K562 (cell line): ENCODE measurements around the gene VKORC1. TPM values are rescaled to one million over a fixed set of nuclear protein-coding genes. Genes with fewer than 3 reads are reported as not detected.

Experiments
- ARID3A ChIP-seq: IDR thresholded peaks from 2 replicates; pipeline ENCODE4 v1.6.1; 2012; ENCODE audit warnings: low read depth, low read length, improper control_type of control experiment, borderline replicate concordance
- CEBPB ChIP-seq: fragments of 450-650 bp; IDR thresholded peaks from 2 replicates; pipeline ENCODE4 v1.6.1; 2016; ENCODE audit warnings: missing genetic modification characterization, missing compliant biosample characterization
- CREB1 ChIP-seq, 2 experiments: sonication (generic) in 1 of 2; formaldehyde crosslinking in 1 of 2; IDR thresholded peaks; 2 replicates each; pipeline versions ENCODE4 v1.6.1 to v1.8.0; 2012 to 2022; ENCODE audit warnings: inconsistent platforms in 1 of 2, mild to moderate bottlenecking in 1 of 2, missing genetic modification reagents in 1 of 2, moderate library complexity in 1 of 2
- DDX20 ChIP-seq: fragments of 450-650 bp; IDR thresholded peaks from 2 replicates; pipeline ENCODE4 v1.6.1; 2016; ENCODE audit warnings: missing genetic modification characterization, low read depth, mild to moderate bottlenecking, missing compliant biosample characterization, moderate library complexity
- E2F6 ChIP-seq, 2 experiments: IDR thresholded peaks; 2 replicates each; pipeline ENCODE4 v1.6.1; 2011; ENCODE audit warnings: borderline replicate concordance in 1 of 2, control low read depth in 1 of 2, low read depth in 1 of 2, low read length in 1 of 2, mild to moderate bottlenecking in 1 of 2, mixed read lengths in 1 of 2, moderate library complexity in 1 of 2; ENCODE audit not compliant: insufficient read depth in 1 of 2, insufficient read length in 1 of 2, poor library complexity in 1 of 2, severe bottlenecking in 1 of 2; ENCODE audit errors: extremely low read depth in 1 of 2
- E2F8 ChIP-seq: fragments of 450-650 bp; IDR thresholded peaks from 2 replicates; pipeline ENCODE4 v1.7.1; 2018; ENCODE audit warnings: mild to moderate bottlenecking, low read depth; ENCODE audit not compliant: partially characterized antibody
- HMG20B ChIP-seq: fragments of 250-450 bp; sonication (Bioruptor Pico); IDR thresholded peaks from 2 replicates; pipeline ENCODE4 v1.5.0; 2021; ENCODE audit warnings: mild to moderate bottlenecking
- MBD2 ChIP-seq: sonication (generic); IDR thresholded peaks from 2 replicates; pipeline ENCODE4 v1.6.1; 2016; ENCODE audit warnings: low read depth, borderline replicate concordance
- PHTF2 ChIP-seq: fragments of 250-450 bp; sonication (Bioruptor Pico); IDR thresholded peaks from 2 replicates; pipeline ENCODE4 v1.5.0; 2021; ENCODE audit warnings: mild to moderate bottlenecking
- RBM17 ChIP-seq: fragments of 200-400 bp; formaldehyde crosslinking; IDR thresholded peaks from 2 replicates; pipeline ENCODE4 v1.6.1; 2017; ENCODE audit warnings: low read depth, mild to moderate bottlenecking, low read length, borderline replicate concordance
- SETDB1 ChIP-seq: IDR thresholded peaks from one replicate; pipeline ENCODE4 v1.6.1; 2012; ENCODE audit warnings: low read length, control low read depth, inconsistent platforms
- SNIP1 ChIP-seq: fragments of 450-650 bp; IDR thresholded peaks from 2 replicates; pipeline ENCODE4 v1.7.1; 2017; ENCODE audit warnings: low read depth, mild to moderate bottlenecking
- STAT6 ChIP-seq: sonication (generic); formaldehyde crosslinking; IDR thresholded peaks from 2 replicates; pipeline ENCODE4 v1.8.1; 2023; ENCODE audit warnings: mild to moderate bottlenecking, missing genetic modification reagents
- ZBED1 ChIP-seq: IDR thresholded peaks from 2 replicates; pipeline ENCODE4 v1.6.1; 2014
- ZNF431 ChIP-seq: sonication (generic); formaldehyde crosslinking; IDR thresholded peaks from 2 replicates; pipeline ENCODE4 v1.8.0; 2022; ENCODE audit warnings: mild to moderate bottlenecking, missing genetic modification reagents
- ZNF668 ChIP-seq: fragments of 250-450 bp; sonication (Bioruptor Pico); IDR thresholded peaks from 2 replicates; pipeline ENCODE4 v1.8.0; 2022; ENCODE audit warnings: mild to moderate bottlenecking, inconsistent platforms
- ZNF764 ChIP-seq: fragments of 250-450 bp; sonication (Bioruptor Pico); IDR thresholded peaks from 2 replicates; pipeline ENCODE4 v1.4.0; 2020; ENCODE audit warnings: low read depth, mild to moderate bottlenecking, moderate library complexity
- ZNF766 ChIP-seq: fragments of 200-800 bp; sonication (Bioruptor generic); conservative IDR thresholded peaks from 2 replicates; pipeline ENCODE4 v1.6.1; 2016; ENCODE audit warnings: missing genetic modification characterization, missing compliant biosample characterization
- polyA plus RNA-seq, 8 experiments: library from polyadenylated mRNA; depleted of rRNA in 4 of 8; stranded (reverse) in 5 of 8; unstranded in 3 of 8; fragments of >200 nt; fragmentation: Nextera tagmentation in 2 of 8; fragmentation: Illumina TruSeq in 1 of 8; extraction: Ambion mirVana in 2 of 8; extraction: Trizol in 1 of 8; gene quantifications; 2 replicates each; pipeline versions ENCODE4 v1.2.1 to v1.2.3, GENCODE V29; 2011 to 2014; ENCODE audit warnings: inconsistent platforms in 1 of 8, missing spikeins in 1 of 8
- total RNA-seq, 7 experiments: library from RNA; depleted of rRNA in 6 of 7; stranded (reverse); fragments of >200 nt in 6 of 7; fragmentation: Illumina TruSeq in 2 of 7; extraction: Trizol in 2 of 7; gene quantifications; 2 replicates each; pipeline versions ENCODE4 v1.2.1 to v1.2.3, GENCODE V29; 2011 to 2021; ENCODE audit warnings: low replicate concordance in 1 of 7

Gene VKORC1
- total and polyA plus RNA-seq, 9 of the 15 experiments (the other 6 are each of a cell fraction or from before 2014, with no cell fraction given): 30.0 to 119 (median 62.1) TPM

GRCh38 chr16:31142109-31143010 lies 47.8 kb upstream of the VKORC1 start (continued):
- TF ChIP-seq STAT6 (CRISPR knock-in tag): no peak
- no peak for TF ChIP-seq DDX20
- TF ChIP-seq CEBPB (tag): no peak
- no peak for TF ChIP-seq ZNF764 (CRISPR knock-in tag)
- TF ChIP-seq E2F6 (IDR thresholded peaks at IDR 0.05; ENCODE audit: borderline replicate concordance in 1 of 2, extremely low read depth in 1 of 2, insufficient read depth in 1 of 2, insufficient read length in 1 of 2, low read depth in 1 of 2, low read length in 1 of 2, poor library complexity in 1 of 2, severe bottlenecking in 1 of 2): peak in 1 of 2 experiments; percentile 87
- TF ChIP-seq SETDB1: no peak
- TF ChIP-seq PHTF2 (CRISPR knock-in tag): no peak
- no peak for TF ChIP-seq ZNF766 (CRISPR knock-in tag)
- no peak for TF ChIP-seq ZBED1
- TF ChIP-seq SNIP1: no peak
- no peak for TF ChIP-seq ARID3A
- no peak for TF ChIP-seq RBM17
- no peak for TF ChIP-seq HMG20B (CRISPR knock-in tag)
- TF ChIP-seq MBD2: 0 out of 2 replicates have a peak, but pooled peaks have one; percentile 13
- no peak for TF ChIP-seq ZNF431 (CRISPR knock-in tag)
- TF ChIP-seq E2F8: no peak
- no peak for TF ChIP-seq CREB1 (IDR thresholded peaks at IDR 0.05)
- TF ChIP-seq CREB1 (CRISPR knock-in tag; IDR thresholded peaks at IDR 0.05): peak; percentile 65
- TF ChIP-seq ZNF668 (CRISPR knock-in tag): no peak
